HepG2 (cell line): ENCODE data around the gene MREG. TPM values are rescaled to one million over a fixed set of nuclear protein-coding genes. Genes with fewer than 3 reads are reported as not detected.
A peak's percentile ranks its signal among the peaks of the same experiment; 100 is the strongest.

Experiments used
- ATAC-seq: fragments of 200-7000 bp; cut with Tn5 transposase; 3 replicates; pipeline ENCODE4 v1.9.1; 2020; ENCODE audit warnings: mild to moderate bottlenecking, moderate library complexity
- BruUV-seq: library from RNA; stranded (reverse); fragments of 400-500 nt; replicated peaks from 2 replicates; lab custom pipeline; 2021; lab: Mats Ljungman, UMichigan
- CTCF ChIA-PET: fragments of 300-600 bp; formaldehyde crosslinking; extraction: SDS; loops from one replicate; lab custom pipeline; 2021; ENCODE audit warnings: low total read pairs, inconsistent platforms, low intra/inter-chr PET ratio; lab: Yijun Ruan, JAX
- POLR2A ChIA-PET: fragments of 350-600 bp; sonication (Branson Sonifier 250); formaldehyde crosslinking; loops from one replicate; lab custom pipeline; 2020; ENCODE audit warnings: antibody characterized with exemption, inconsistent platforms; lab: Yijun Ruan, JAX
- DNase-seq: peaks from one replicate; pipeline ENCODE4 v3.0.0-alpha.2; 2015; ENCODE audit warnings: low spot score
- FAIRE-seq: peaks from 3 replicates; lab custom pipeline; 2011; peaks lifted over from hg19 to GRCh38; lab: Jason Lieb, UNC
- H2AFZ ChIP-seq: one replicate; pipeline ENCODE4 v1.6.1; 2011; ENCODE audit warnings: low read length, inconsistent platforms
- H3K27ac ChIP-seq: fragments of 300-600 bp; 3 replicates; pipeline ENCODE4 v1.8.0; 2011; ENCODE audit warnings: mixed run types, mild to moderate bottlenecking, mixed read lengths, low read length, inconsistent platforms; ENCODE audit not compliant: insufficient read depth; ENCODE audit errors: extremely low read length
- H3K27me3 ChIP-seq, 2 experiments: fragments of 200-600 bp in 1 of 2; 2 replicates in 1 of 2; 3 replicates in 1 of 2; pipeline versions ENCODE4 v1.6.0 to v1.8.0; 2011; ENCODE audit warnings: low read length in 2 of 2, mild to moderate bottlenecking in 2 of 2, moderate library complexity in 2 of 2, inconsistent platforms in 1 of 2; ENCODE audit not compliant: insufficient read depth in 2 of 2, control insufficient read depth in 1 of 2
- H3K36me3 ChIP-seq, 2 experiments: fragments of 200-600 bp in 1 of 2; replicated peaks in 1 of 2; 2 replicates in 1 of 2; 3 replicates in 1 of 2; pipeline versions ENCODE4 v1.5.1 to v1.8.0; 2011; ENCODE audit warnings: low read length in 2 of 2, inconsistent platforms in 1 of 2; ENCODE audit not compliant: insufficient read depth in 2 of 2, control insufficient read depth in 1 of 2
- H3K4me1 ChIP-seq: 2 replicates; pipeline ENCODE4 v1.5.1; 2012; ENCODE audit warnings: low read length, inconsistent platforms; ENCODE audit not compliant: insufficient read depth
- H3K4me2 ChIP-seq: 2 replicates; pipeline ENCODE4 v1.6.0; 2011; ENCODE audit warnings: low read depth, low read length, inconsistent platforms
- H3K4me3 ChIP-seq, 3 experiments: fragments of 200-600 bp in 1 of 3; sonication (generic), shearing (Covaris generic) in 1 of 3; replicated peaks in 1 of 3; 2 replicates each; pipeline ENCODE4 v1.5.1; 2011 to 2016; ENCODE audit warnings: low read length in 3 of 3, inconsistent platforms in 2 of 3, low read depth in 2 of 3, mild to moderate bottlenecking in 2 of 3, control low read depth in 1 of 3, mixed read lengths in 1 of 3; ENCODE audit not compliant: insufficient read depth in 1 of 3
- H3K79me2 ChIP-seq: one replicate; pipeline ENCODE4 v1.6.1; 2011; ENCODE audit warnings: low read length, inconsistent platforms; ENCODE audit not compliant: insufficient read depth
- H3K9ac ChIP-seq: 2 replicates; pipeline ENCODE4 v1.6.0; 2011; ENCODE audit warnings: mild to moderate bottlenecking, low read depth, low read length, inconsistent platforms; ENCODE audit not compliant: insufficient read depth
- H3K9me3 ChIP-seq: 2 replicates; pipeline ENCODE4 v1.5.1; 2012; ENCODE audit warnings: mild to moderate bottlenecking, low read length
- H4K20me1 ChIP-seq: 2 replicates; pipeline ENCODE4 v1.6.0; 2011; ENCODE audit warnings: inconsistent platforms, mild to moderate bottlenecking, low read length, moderate library complexity; ENCODE audit not compliant: insufficient read depth
- FOXJ3 ChIP-seq: sonication (generic); formaldehyde crosslinking; IDR thresholded peaks from 2 replicates; pipeline ENCODE4 v1.4.0; 2020; ENCODE audit warnings: missing genetic modification reagents, mild to moderate bottlenecking, borderline replicate concordance
- FOXP1 ChIP-seq, 2 experiments: fragments of 450-650 bp in 1 of 2; IDR thresholded peaks; 2 replicates each; pipeline ENCODE4 v1.6.1; 2017 to 2018; ENCODE audit warnings: antibody characterized with exemption in 1 of 2
- HOMEZ ChIP-seq: IDR thresholded peaks from 2 replicates; pipeline ENCODE4 v1.6.1; 2016; ENCODE audit warnings: low read depth
- ZNF24 ChIP-seq: fragments of 450-650 bp; IDR thresholded peaks from 2 replicates; pipeline ENCODE4 v1.6.1; 2017; ENCODE audit warnings: antibody characterized with exemption, mild to moderate bottlenecking
- ZXDC ChIP-seq: sonication (generic); formaldehyde crosslinking; IDR thresholded peaks from 2 replicates; pipeline ENCODE4 v1.5.0; 2020; ENCODE audit warnings: mild to moderate bottlenecking, missing genetic modification reagents
- WGBS: methylation state at CpG from one replicate; pipeline ENCODE4 v1.1.6; 2017; ENCODE audit warnings: low lambda C conversion rate; 5-methylcytosine and 5-hydroxymethylcytosine counted together
- in situ Hi-C: cut with HindIII; loops from 2 replicates; pipeline ENCODE4 v1.10.0; 2017; ENCODE audit warnings: low pct_unique_long_range_greater_than_20kb; ENCODE audit not compliant: extremely low pct_ligation_motif_present
- intact Hi-C: fragments of 100-400 bp; cut with micrococcal nuclease; formaldehyde crosslinking; loops from one replicate; pipeline ENCODE4 v1.10.0; 2022; ENCODE audit not compliant: unreplicated experiment
- polyA plus RNA-seq, 8 experiments: library from polyadenylated mRNA; depleted of rRNA in 3 of 8; stranded (reverse) in 7 of 8; unstranded in 1 of 8; fragments of >200 nt; fragmentation: Illumina TruSeq in 4 of 8; extraction: Trizol in 4 of 8; gene quantifications; 2 replicates each; pipeline versions ENCODE4 v1.2.1 to v1.2.3, GENCODE V29; 2011 to 2016; ENCODE audit warnings: low read depth in 4 of 8, missing spikeins in 1 of 8, mixed read lengths in 1 of 8; ENCODE audit not compliant: insufficient read depth in 1 of 8
- total RNA-seq, 5 experiments: library from RNA; depleted of rRNA; stranded (reverse); fragments of >200 nt; fragmentation: Illumina TruSeq; extraction: Trizol; gene quantifications; 2 replicates each; pipeline ENCODE4 v1.2.3, GENCODE V29; 2016; ENCODE audit warnings: low read depth in 1 of 5

MREG gene
- total and polyA plus RNA-seq, 2 of the 13 experiments (the other 11 are each of a cell fraction or from before 2014, with no cell fraction given) = 7.5 to 23.3 TPM

GRCh38 chr2:216056739-216057138, 43.4 kb upstream of the MREG start:
- in situ Hi-C loops = no loop called here
- Histone ChIP-seq H3K27ac (no peak overlapping the region), H3K9ac (no peak overlapping the region), H3K27me3 (no peaks in the 10 kb centered on the region), H3K4me1 (peaks cover 46% of the 10 kb centered on the region), H3K36me3 (peaks cover 14 to 35% of the 10 kb centered on the region in 2 experiments), H2AFZ (no peak overlapping the region), H4K20me1 (no peaks in the 10 kb centered on the region), H3K4me2 (no peak overlapping the region), H3K4me3 (no peak overlapping the region), H3K79me2 (no peaks in the 10 kb centered on the region), H3K9me3 (no peaks in the 10 kb centered on the region)
- 62% methylated on average over 3 of the region's 3 CpGs for WGBS
- DNase-seq (no peak), FAIRE-seq (no peak), ATAC-seq (no peak)
- POLR2A ChIA-PET = interaction anchor here (0.7 kb wide), 1 partner anchor 132 kb away, joined by 3 read pairs; no protein-coding TSS in a partner anchor
- intact Hi-C loops = no loop called here
- TF ChIP-seq ZNF24 = no peak
- TF ChIP-seq ZXDC (CRISPR knock-in tag) = no peak
- 0 out of 2 replicates have a peak, but pooled peaks have one; percentile 16 for TF ChIP-seq HOMEZ (CRISPR knock-in tag)
- no peak for TF ChIP-seq FOXP1 (IDR thresholded peaks at IDR 0.05)
- peak; percentile 49; the same call in 1 of the 2 replicates for TF ChIP-seq FOXP1 (CRISPR knock-in tag; IDR thresholded peaks at IDR 0.05)
- TF ChIP-seq FOXJ3 (CRISPR knock-in tag) = no peak
- no TSS peak for BruUV-seq
- CTCF ChIA-PET = no interaction called here
